Adrenal gland (tissue), 5 donors: Measurements from ENCODE around the gene PRR27.

ENCODE experiments used
- CTCF ChIP-seq, 6 experiments: fragments of 450-650 bp in 4 of 6; fragments of 200-600 bp in 2 of 6; sonication (generic) in 1 of 6; IDR thresholded peaks; 1 replicate in 5 of 6; 2 replicates in 1 of 6; pipeline versions ENCODE4 v1.5.1 to v1.8.0; 2016 to 2021; ENCODE audit warnings: antibody characterized with exemption in 6 of 6, mild to moderate bottlenecking in 2 of 6, moderate library complexity in 1 of 6
- POLR2A ChIP-seq, 2 donors: fragments of 450-650 bp; IDR thresholded peaks; one replicate each; pipeline ENCODE4 v1.6.1; 2017; ENCODE audit warnings: antibody characterized with exemption in 2 of 2, mild to moderate bottlenecking in 2 of 2, moderate library complexity in 1 of 2
- donor health status: DM: no; HTN: no; CAD: no.

DNA sequence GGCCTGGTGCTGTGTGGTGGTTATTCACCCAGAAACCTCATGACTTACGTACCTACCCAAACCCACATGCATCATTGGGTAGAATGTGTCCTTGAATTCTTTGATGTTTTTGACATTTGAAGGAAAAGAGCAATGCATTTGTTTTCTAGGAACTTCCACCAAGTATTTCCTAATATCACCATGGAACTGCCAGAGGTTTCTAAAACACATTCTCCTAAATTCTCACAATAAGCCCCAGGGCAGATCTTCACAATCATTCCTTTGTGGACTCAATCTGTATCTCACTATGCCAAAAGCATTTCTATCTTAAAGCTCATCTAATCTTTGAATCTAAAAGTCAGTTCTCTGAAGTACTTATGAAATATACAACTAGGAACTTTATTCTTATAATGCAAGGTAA is 33.2 kb downstream of the PRR27 start:
- TF ChIP-seq CTCF (IDR thresholded peaks at IDR 0.05) = no peak
- no peak for TF ChIP-seq POLR2A (IDR thresholded peaks at IDR 0.05)
